Dedifferentiated amniotic fluid mesenchymal stem cell (primary cell): ENCODE measurements around the gene ARHGAP15.

Experiments used
- DNase-seq: peaks from one replicate; pipeline ENCODE4 v3.0.0-alpha.2; 2016; ENCODE audit errors: extremely low spot score

ARHGAP15 gene

GRCh38 chr2:143144813-143145455 lies 15.7 kb downstream of the ARHGAP15 start:
- no peak for DNase-seq

- DNase-seq = no peak
Measured at GRCh38 chr2:143146366-143146765, 17.1 kb downstream of the ARHGAP15 start.

- no peak for DNase-seq
Measured at GRCh38 chr2:143146815-143147530, 17.8 kb downstream of the ARHGAP15 start.

- DNase-seq = no peak
Measured at GRCh38 chr2:143148011-143148410, 18.8 kb downstream of the ARHGAP15 start.

- DNase-seq = no peak
Measured at GRCh38 chr2:143148757-143149156, 19.5 kb downstream of the ARHGAP15 start.

- DNase-seq = no peak
Measured at GRCh38 chr2:143150287-143150686, 21.1 kb downstream of the ARHGAP15 start.

- DNase-seq = no peak
Measured at GRCh38 chr2:143151111-143151752, 22.0 kb downstream of the ARHGAP15 start.

GRCh38 chr2:143152219-143152618 lies 23.0 kb downstream of the ARHGAP15 start:
- DNase-seq = no peak

GRCh38 chr2:143152637-143153036 lies 23.4 kb downstream of the ARHGAP15 start:
- DNase-seq = no peak

- DNase-seq = no peak
Measured at GRCh38 chr2:143155661-143156060, 26.4 kb downstream of the ARHGAP15 start.

- DNase-seq = no peak
Measured at GRCh38 chr2:143157001-143157400, 27.8 kb downstream of the ARHGAP15 start.

GRCh38 chr2:143157418-143157817 lies 28.2 kb downstream of the ARHGAP15 start:
- no peak for DNase-seq

- no peak for DNase-seq
Measured at GRCh38 chr2:143158098-143158497, 28.9 kb downstream of the ARHGAP15 start.

GRCh38 chr2:143158551-143159485 lies 29.6 kb downstream of the ARHGAP15 start:
- no peak for DNase-seq

GRCh38 chr2:143159486-143159840 lies 30.2 kb downstream of the ARHGAP15 start:
- no peak for DNase-seq

GRCh38 chr2:143160732-143161707 lies 31.8 kb downstream of the ARHGAP15 start:
- DNase-seq = no peak

GRCh38 chr2:143162123-143162837 lies 33.1 kb downstream of the ARHGAP15 start:
- no peak for DNase-seq

- no peak for DNase-seq
Measured at GRCh38 chr2:143162997-143163396, 33.8 kb downstream of the ARHGAP15 start.

GRCh38 chr2:143163499-143163898 lies 34.3 kb downstream of the ARHGAP15 start:
- DNase-seq = no peak

- DNase-seq = no peak
Measured at GRCh38 chr2:143165291-143165690, 36.1 kb downstream of the ARHGAP15 start.
